ENCODE results near the gene ZBTB7B. TPM values are rescaled to one million over a fixed set of nuclear protein-coding genes. Genes with fewer than 3 reads are reported as not detected.

ZBTB7B gene
- total and polyA plus RNA-seq, 9 of the 15 experiments (the other 6 are each of a cell fraction or from before 2014, with no cell fraction given) = 0.04 to 46.5 (median 15.2) TPM

- H3K4me1 ChIP-seq (replicated peaks in 1 of 2; ENCODE audit: control insufficient read depth in 2 of 2, insufficient read depth in 2 of 2, low read length in 2 of 2) = peaks cover 47 to 53% of the 10 kb centered on the region in 2 experiments
- peak overlapping the region; percentile 82 to 97; a peak in 3 of 4 replicates for H3K9ac ChIP-seq (ENCODE audit: insufficient read depth in 1 of 2, low read depth in 2 of 2, low read length in 2 of 2)
- intact Hi-C loops (cut with micrococcal nuclease) = loop anchor here (5.0 kb wide), 1 partner anchor 90 kb away; the partner anchor contains the start of gene EFNA4
- DNase-seq (ENCODE audit: extremely low read depth in 1 of 4, low spot score in 3 of 4) (peak in 1 of 4 experiments; percentile 55), FAIRE-seq (peak; percentile 59), ATAC-seq (no peak)
- peak overlapping the region; percentile 66 for H3K4me3 ChIP-seq
- peak overlapping the region; percentile 99 for H3K27ac ChIP-seq (ENCODE audit: extremely low read depth, low read depth, low read length)
- H3K9me1 ChIP-seq (ENCODE audit: control insufficient read depth, insufficient read depth, low read length) = no peaks in the 10 kb centered on the region
- peak overlapping the region; percentile 96 for H3K4me2 ChIP-seq (ENCODE audit: insufficient read depth, low read length)
- peaks cover 72% of the 10 kb centered on the region for H3K79me2 ChIP-seq (ENCODE audit: control insufficient read depth, insufficient read depth, low read length)
- H4K20me1 ChIP-seq (replicated peaks; ENCODE audit: control insufficient read depth, insufficient read depth, low read length) = no peaks in the 10 kb centered on the region
- H3K9me3 ChIP-seq (replicated peaks; ENCODE audit: control insufficient read depth, insufficient read depth, low read depth, low read length) = no peaks in the 10 kb centered on the region
- WGBS (ENCODE audit: insufficient coverage, low coverage, missing lambda C conversion rate) = 6% methylated on average over 17 of the region's 18 CpGs
- peaks cover 37% of the 10 kb centered on the region for H3K36me3 ChIP-seq (ENCODE audit: control insufficient read depth, insufficient read depth, low read length)
- peak overlapping the region; percentile 22; the same call in 1 of the 2 replicates for H2AFZ ChIP-seq (ENCODE audit: low read depth, low read length)
- POLR2A ChIA-PET = interaction anchor here (0.6 to 8.3 kb wide), 8 partner anchors 10 to 72 kb away, joined by 4 to 80 read pairs (median 14); partner anchors contain the start of genes FLAD1, LENEP, PBXIP1 and PYGO2
- in situ Hi-C loops (cut with MboI) = no loop called here
- BruUV-seq (replicated peaks) = TSS peak; percentile 42
- no peaks in the 10 kb centered on the region; a peak in 1 of 5 replicates for H3K27me3 ChIP-seq (ENCODE audit: control insufficient read depth in 2 of 2, insufficient read depth in 2 of 2, low read length in 2 of 2)
- CTCF ChIA-PET (ENCODE audit: low intra/inter-chr PET ratio) = no interaction called here
- TF ChIP-seq EGR1 (conservative IDR thresholded peaks at IDR 0.05) (peak; percentile 49; the same call in 1 of the 2 replicates), RB1 (IDR thresholded peaks at IDR 0.05; ENCODE audit: low read depth) (no peak), NFRKB (IDR thresholded peaks at IDR 0.05; ENCODE audit: low read depth) (peak; percentile 77), ZNF146 (CRISPR knock-in tag; IDR thresholded peaks at IDR 0.05; ENCODE audit: unreplicated experiment) (no peak), CHD2 (IDR thresholded peaks at IDR 0.05; ENCODE audit: low read depth, low read length) (no peak), CHD1 (IDR thresholded peaks at IDR 0.05; ENCODE audit: low read length) (peak; percentile 72), TCF7L2 (IDR thresholded peaks at IDR 0.05; ENCODE audit: low read depth, low read length) (no peak), U2AF1 (optimal IDR thresholded peaks at IDR 0.05; ENCODE audit: low read depth, low read length) (no peak), TBP (optimal IDR thresholded peaks at IDR 0.05; ENCODE audit: low read depth, low read length) (peak; percentile 52), CBX3 (IDR thresholded peaks at IDR 0.05; ENCODE audit: borderline replicate concordance in 1 of 2, low read length in 2 of 2) (0 out of 3 replicates have a peak, but pooled peaks of 1 of the 2 experiments have one; percentile 8)
- TF ChIP-seq, protein P1, sequence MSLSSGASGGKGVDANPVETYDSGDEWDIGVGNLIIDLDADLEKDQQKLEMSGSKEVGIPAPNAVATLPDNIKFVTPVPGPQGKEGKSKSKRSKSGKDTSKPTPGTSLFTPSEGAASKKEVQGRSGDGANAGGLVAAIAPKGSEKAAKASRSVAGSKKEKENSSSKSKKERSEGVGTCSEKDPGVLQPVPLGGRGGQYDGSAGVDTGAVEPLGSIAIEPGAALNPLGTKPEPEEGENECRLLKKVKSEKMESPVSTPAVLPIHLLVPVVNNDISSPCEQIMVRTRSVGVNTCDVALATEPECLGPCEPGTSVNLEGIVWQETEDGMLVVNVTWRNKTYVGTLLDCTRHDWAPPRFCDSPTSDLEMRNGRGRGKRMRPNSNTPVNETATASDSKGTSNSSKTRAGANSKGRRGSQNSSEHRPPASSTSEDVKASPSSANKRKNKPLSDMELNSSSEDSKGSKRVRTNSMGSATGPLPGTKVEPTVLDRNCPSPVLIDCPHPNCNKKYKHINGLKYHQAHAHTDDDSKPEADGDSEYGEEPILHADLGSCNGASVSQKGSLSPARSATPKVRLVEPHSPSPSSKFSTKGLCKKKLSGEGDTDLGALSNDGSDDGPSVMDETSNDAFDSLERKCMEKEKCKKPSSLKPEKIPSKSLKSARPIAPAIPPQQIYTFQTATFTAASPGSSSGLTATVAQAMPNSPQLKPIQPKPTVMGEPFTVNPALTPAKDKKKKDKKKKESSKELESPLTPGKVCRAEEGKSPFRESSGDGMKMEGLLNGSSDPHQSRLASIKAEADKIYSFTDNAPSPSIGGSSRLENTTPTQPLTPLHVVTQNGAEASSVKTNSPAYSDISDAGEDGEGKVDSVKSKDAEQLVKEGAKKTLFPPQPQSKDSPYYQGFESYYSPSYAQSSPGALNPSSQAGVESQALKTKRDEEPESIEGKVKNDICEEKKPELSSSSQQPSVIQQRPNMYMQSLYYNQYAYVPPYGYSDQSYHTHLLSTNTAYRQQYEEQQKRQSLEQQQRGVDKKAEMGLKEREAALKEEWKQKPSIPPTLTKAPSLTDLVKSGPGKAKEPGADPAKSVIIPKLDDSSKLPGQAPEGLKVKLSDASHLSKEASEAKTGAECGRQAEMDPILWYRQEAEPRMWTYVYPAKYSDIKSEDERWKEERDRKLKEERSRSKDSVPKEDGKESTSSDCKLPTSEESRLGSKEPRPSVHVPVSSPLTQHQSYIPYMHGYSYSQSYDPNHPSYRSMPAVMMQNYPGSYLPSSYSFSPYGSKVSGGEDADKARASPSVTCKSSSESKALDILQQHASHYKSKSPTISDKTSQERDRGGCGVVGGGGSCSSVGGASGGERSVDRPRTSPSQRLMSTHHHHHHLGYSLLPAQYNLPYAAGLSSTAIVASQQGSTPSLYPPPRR (CRISPR knock-in tag; IDR thresholded peaks at IDR 0.05; ENCODE audit: borderline replicate concordance) = 0 out of 2 replicates have a peak, but pooled peaks have one; percentile 73
These were observed 29.9 kb upstream of the ZBTB7B start for GRCh38 chr1:154972517-154973343.

All from K562 (cell line).